Lung microvascular endothelial cell (primary cell): ENCODE measurements around the gene RNFT2. TPM values are rescaled to one million over a fixed set of nuclear protein-coding genes. Genes with fewer than 3 reads are reported as not detected.
"Not testable (repeated sequence)": the region's sequence is repeated elsewhere in the genome, so short reads cannot be mapped to it uniquely, and the experiment has no call there.

Source experiments
- DNase-seq, 2 donors: peaks; one replicate each; pipeline versions ENCODE4 v3.0.0 to v3.0.0-alpha.2; 2010; ENCODE audit warnings: low read depth in 2 of 2
- total RNA-seq: library from RNA; depleted of rRNA; stranded (reverse); fragments of >200 nt; gene quantifications from 2 replicates; pipeline ENCODE4 v1.2.1, GENCODE V29; 2014

The RNFT2 gene
- total RNA-seq, 1 donor from 2014 or later = 0.60 TPM

DNA sequence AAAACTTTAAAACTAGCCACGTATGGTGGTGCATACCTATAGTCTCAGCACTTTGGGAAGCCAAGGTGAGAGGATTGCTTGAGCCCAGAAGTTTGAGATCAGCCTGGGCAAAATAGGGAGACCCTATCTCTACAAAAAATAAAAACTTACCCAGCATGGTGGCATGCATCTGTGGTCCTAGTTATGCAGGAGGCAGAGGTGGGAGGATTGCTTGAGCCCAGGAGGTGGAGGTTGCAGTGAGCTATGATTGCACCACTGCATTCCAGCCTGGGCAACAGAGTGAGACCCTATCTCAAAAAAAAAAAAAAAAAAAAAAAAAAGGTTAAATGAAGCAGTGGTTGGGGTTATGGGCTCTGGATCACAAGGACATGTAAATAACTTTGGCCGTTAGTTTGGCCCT, 4.7 kb downstream of the RNFT2 start:
- not testable (repeated sequence) for DNase-seq

DNA sequence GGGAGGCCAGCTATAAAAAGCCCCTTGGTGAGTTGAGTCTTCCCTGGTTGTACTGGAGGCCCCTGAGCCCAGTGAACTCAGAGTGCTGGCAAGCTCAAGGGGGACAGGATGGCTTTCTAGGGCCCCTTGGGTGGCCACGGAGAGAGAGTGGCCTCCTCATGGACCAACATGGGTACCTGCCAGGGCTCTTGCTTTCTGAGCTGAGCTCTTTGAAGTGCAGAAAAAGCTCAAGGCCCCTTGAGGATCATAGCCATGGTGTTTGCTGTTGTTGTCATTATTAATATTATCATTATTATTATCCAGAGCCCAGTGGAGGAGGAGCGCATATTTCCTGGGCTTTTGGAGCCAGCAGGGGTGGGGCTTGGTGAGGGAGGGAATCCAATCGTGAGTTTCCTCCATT, 6.7 kb downstream of the RNFT2 start:
- no peak for DNase-seq

DNA sequence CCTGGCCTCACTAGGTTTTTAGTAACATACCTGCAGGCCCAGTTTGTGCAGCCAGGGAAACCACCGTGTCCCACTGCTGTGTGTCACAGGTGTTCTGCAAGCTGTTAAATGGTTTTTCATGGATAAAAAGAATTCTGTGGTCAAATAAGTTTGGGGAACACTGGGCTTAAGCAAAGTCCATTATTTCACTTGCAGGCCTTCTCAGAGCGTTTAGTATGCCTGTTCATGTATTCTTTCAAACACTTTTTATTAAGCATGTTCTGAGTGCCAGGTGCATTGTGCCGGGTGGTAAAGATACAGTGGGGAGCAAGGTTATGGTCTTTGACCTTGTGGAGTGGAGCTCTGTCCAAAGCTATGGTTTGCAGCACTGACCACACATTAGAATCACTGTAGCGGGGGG, 7.4 kb downstream of the RNFT2 start:
- DNase-seq = no peak

DNA sequence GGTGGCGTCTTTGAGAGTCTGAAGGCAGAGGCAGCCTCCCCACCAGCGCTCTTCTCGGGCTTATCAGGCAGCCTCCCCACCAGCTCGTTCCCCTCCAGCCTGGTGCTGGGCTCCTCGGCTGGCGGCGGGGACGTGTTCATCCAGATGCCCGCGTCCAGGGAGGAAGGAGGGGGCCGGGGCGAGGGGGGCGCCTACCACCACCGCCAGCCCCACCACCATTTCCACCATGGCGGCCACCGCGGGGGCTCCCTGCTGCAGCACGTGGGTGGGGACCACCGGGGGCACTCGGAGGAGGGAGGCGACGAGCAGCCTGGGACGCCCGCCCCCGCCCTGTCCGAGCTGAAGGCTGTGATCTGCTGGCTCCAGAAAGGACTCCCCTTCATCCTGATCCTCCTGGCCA, 11.8 kb downstream of the RNFT2 start:
- DNase-seq = no peak

DNA sequence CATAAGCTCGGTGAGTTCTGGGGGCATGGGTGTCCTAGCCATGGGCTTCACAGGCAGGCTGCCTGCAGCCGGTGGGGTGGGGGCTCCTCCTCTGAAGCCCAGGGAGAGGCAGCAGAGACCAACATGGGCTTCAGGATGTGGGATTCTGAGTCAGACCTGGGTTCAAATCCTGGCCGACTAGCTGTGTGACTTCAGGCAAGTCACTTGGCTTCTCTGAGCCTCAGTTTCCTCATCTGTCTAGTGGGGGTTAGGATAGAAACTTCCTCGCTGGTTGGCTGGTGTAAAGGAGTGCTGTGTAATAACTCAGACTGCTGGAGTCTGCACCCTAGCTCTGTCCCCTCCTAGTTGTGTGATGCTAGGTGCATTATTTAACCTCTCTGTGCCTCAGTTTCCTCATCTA, 12.2 kb downstream of the RNFT2 start:
- no peak for DNase-seq

DNA sequence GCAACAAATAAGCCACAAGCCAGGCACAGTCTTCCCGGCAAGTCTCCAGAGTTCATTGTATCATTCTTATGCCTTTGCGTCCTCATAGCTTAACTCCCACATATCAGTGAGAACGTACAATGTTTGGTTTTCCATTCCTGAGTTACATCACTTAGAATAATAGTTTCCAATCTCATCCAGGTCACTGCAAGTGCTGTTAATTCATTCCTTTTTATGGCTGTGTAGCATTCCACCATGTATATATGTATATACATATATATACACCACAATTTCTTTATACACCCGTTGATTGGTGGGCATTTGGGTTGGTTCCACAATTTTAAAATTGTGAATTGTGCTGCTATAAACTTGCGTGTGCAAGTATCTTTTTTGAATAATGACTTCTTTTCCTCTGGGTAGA, 16.0 kb downstream of the RNFT2 start:
- not testable (repeated sequence) for DNase-seq

DNA sequence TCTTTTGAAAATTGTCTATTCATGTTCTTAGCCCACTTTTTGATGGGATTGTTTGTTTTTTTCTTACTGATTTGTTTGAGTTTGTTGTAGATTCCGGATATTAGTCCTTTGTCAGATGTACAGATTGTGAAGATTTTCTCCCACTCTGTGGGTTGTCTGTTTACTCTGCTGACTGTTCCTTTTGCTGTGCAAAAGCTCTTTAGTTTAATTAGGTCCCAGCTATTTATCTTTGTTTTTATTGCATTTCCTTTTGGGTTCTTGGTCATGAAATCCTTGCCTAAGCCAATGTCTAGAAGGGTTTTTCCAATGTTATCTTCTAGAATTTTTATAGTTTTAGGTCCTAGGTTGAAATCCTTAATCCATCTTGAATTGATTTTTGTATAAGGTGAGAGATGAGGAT, 16.7 kb downstream of the RNFT2 start:
- not testable (repeated sequence) for DNase-seq

DNA sequence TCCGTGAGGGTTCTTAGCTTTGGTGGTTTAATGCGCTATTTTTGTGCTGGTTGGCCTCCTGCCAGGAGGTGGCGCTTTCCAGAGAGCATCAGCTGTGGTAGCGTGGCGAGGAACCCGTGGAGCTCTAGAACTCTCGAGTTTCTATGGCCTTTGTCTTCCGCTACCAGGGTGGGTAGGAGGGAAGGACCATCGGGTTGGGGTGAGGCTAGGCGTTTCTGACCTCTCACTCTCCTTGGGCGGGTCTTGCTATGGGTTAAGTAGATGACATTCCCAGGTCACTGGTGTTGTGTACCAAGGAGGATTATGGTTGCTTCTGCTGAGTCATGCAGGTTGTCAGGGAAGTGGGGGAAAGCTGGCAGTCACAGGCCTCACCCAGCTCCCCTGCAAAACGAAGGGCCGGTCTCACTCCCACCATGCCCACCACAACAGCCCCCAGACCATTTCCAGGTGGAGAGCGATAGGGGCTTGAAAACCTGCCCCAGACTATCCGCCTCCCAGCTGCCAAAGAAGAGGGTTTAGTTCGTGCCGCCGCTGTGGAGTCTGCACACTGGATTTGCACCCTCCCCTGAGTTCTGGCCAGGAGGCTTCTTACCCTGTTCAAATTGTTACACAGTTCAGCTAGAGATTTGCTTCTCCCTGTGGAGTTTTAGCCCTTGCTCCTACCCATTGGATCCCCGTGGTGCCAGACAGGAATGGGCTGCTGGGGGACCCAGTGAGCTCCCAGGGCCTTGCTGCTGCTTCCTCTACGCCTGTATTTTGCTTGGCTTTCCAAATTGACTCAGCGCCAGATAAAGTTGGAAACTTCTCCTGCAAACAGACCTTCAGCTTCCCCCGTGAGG, 21.9 kb downstream of the RNFT2 start:
- DNase-seq = peak in 1 of 2 donors; percentile 82

DNA sequence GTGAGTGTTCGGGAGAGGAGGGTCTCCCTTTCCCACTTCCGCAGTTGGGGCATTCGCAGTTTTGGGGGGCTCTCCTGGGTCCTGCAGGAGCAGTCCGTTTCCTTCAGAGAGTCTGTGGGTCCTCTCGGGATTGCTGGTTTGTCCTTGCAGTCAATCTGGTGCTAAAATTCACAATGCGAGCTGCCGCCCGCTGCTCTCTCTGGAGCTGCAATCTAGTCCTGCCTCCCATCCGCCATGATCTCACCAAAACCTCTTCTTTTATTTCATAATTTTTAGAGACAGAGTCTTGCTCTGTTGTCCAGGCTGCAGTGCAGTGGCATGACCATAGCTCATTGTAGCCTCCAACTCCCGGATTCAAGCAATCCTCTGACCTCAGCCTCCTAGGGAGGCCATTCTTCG, 22.5 kb downstream of the RNFT2 start:
- no peak for DNase-seq

DNA sequence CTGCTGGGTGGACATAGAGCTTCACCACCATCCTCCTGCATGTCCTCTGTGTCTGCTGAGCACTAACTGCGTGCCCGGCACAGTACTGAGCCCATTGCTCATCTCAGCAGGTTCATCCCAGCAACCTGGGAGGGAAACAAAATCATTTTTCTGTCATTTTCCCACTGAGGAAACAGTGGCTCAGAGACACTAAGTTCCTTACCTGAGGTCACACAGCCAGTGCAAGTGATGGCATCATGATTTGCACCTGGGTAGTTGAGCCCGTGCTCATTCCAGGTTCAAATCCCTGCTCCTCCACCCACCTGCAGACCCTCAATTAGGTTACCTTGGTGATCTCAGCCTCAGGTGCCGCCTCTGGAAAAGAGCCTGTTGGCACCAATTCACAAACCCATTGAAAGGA, 23.4 kb downstream of the RNFT2 start:
- no peak for DNase-seq

DNA sequence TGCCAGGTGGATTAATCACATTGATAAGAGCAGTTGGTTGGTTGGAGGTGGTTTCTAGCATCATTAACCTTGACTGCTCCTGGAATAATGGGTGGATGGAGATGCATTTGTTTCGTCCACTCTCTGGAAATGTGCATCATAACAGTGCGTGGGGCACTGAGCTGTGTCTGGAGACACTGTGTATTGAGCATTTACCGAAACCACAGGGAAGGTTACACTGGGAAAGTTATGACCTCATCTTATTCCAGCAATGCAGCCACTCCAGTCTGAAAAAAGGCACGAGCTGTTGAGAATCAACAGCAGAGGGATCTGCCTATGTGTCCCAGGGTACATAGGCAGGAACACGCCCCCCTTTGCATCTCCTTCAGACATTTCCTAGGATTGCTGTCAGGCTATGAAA, 27.2 kb downstream of the RNFT2 start:
- DNase-seq = no peak

DNA sequence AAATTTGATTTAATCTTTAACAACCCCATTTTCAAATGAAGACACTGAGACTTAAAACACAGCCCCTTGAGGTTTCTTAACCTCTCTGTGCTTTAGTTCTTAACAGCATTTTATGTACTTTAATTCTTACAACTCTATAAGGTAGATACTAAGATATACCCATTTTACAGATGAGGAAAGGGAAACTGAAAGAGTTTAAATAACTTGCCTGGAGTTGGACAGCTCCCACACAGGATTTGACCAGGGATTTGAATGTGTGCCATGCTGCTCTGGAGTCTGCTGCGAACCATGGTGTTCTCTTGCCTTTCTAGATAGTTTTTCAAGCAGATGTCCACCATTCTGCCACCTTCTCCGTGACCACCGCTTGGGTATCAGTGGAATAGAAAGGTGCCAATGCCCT, 28.2 kb downstream of the RNFT2 start:
- DNase-seq = no peak

DNA sequence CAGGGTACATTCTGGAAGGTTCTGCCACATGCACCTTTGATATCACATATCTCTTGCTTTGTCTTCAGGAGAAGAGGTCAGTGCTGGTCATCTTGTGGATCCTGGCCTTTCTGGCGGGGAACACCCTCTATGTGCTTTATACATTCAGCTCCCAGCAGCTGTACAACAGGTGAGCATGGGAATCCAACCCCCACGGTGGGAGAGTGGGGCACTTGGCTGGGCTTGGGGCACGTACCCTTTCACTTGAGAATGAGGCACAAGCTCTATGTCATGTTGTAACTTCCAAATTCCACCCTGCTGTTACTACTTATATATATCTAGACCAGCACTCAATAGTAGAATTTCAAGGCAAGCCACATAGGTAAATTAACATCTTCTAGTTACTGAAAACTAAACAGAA, 28.6 kb downstream of the RNFT2 start:
- DNase-seq = no peak

DNA sequence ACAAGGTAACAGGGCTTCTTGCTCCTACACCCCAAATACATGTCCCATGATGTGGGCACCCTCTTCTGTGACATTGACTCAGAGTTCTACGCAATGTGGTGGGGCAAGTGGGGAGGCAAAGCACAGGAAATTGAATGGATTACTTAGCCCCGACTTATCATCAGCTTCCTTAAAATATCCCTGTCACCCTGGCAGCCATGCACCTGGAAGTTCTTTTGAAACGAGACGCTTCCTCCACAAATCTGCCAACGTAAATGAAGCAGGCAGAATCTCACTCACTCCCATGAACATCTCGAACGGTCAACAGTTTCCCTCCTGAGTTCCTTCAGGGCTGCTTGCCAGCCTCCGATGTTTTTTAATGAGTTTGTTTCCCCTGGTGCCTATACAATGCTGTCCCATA, 33.5 kb downstream of the RNFT2 start:
- no peak for DNase-seq

DNA sequence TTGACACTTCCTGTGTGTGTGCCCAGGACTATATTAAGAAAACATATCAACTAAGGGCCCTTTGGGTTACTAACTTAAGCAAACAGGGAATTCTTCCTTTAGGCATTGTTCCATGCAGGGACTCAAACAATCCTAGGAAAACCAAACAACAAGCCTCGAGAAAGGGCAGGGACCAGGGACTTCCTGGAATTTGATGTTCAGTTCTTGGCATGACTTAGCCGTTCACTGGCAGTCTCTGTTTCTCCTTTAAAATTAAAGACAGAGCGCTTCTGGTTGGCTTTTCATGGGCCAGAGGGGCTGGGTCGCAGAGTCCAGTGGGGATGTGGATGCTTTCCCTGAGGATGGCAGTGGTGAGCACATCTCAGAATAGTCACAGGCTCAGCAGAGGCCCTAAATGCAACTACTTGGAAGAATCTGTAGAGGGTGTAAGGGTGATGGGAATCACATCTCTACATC, 35.2 kb downstream of the RNFT2 start:
- peak; percentile 8 to 13 for DNase-seq

DNA sequence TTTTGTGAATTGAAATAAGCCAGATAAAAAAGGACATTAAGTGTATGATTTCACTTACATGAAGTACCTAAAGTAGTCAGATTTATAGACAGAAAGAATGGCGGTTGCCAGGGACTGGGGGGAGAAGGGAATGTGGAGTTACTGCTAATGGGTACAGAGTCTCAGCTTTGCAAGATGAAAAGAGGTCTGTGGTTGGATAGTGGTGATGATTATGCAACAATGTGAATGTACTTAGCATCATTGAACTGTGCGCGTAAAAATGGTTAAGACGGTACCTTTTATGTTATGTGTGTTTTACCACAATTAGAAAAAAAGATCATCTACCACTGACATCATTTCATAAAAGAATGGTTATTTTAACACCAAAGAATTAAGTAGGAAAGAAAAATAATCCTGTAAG, 35.9 kb downstream of the RNFT2 start:
- DNase-seq = no peak

DNA sequence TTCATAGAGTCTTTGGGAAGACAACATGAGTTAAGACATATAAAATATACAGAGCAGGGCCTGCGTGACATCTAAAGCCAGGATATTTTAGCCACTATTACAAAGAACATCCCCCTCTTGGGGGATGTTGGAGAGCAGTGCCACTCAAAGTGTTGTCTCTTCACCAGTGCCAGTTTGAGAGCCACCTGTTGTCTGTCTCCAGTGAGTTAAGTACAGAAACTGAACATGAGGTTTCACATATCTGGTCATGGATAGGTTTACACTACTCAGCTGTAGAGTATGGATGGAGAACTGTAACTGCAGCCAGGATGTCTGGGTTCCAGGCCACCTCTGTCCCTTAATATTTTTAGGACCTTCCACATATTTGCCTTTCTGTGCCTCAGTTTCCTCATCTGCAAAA, 39.1 kb downstream of the RNFT2 start:
- no peak for DNase-seq

DNA sequence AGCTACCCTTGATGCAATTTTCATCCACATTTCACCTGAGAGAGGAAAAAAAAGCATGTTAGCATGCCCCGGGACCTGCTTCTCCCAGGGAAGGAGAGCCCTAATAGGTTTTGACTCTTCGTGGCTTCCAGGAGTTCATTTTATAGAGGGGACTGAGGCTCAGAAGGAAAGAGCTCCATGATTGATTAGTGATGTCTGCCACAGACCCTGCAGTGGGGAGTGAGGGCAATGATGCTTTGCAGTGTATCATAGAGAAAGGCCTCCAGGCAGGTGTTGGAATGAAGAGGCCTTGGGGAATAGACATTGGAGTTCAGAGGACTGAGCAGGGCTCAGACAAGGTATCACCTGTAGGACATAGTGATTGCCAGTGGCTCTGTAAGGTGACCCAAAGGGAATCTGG, 41.5 kb downstream of the RNFT2 start:
- DNase-seq = no peak

DNA sequence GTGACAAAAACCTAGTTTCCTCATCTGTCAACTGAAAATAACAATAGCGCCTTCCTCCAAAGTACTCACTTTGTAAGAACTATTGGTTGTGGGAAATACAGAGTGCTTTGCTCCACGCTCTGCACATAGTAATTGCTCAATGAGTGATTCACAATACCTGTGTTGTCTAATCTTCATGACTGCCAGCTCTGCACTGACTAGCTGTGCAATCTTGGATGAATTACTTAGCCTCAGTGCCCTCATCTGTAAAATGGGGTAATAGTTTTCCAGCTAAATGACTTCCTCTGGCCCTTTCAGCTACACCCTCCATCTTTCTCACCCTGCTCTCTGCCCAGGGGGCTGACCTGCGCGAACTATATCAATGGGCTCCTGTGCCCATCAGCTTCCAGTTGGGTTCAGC, 42.8 kb downstream of the RNFT2 start:
- no peak for DNase-seq

DNA sequence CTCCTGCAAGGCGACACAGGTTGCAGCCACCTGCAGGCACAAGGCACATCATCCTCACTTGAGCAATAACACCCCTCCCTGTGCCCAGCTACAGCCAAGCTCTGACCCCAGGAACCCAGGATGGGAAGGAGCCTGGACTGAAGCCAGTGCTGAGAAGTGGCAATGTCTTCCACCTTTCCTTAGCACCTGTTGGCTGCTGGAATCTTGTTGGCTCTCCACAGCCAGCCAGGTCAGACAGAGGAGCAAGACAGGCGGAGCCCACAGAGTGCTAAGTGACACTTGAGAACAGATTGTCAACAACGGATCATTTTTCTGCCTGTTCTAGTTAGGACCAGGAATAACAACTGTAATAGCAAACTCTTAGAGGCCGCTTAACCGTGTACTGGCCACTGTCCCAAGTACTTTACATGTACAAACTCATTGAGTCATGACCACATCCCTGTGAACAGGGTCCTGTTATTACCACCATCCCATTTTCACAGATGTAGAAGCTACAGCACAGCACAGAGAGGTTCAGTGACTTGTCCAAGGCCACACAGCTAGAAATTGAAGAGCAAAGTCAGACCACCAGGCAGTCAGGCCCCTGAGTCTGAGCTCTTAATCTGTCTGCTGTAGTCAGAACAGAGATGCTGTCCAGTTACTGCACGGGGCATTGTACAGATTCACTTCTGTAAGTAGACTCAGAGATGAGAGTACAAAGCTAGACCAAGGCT, 45.6 kb downstream of the RNFT2 start:
- DNase-seq = no peak

DNA sequence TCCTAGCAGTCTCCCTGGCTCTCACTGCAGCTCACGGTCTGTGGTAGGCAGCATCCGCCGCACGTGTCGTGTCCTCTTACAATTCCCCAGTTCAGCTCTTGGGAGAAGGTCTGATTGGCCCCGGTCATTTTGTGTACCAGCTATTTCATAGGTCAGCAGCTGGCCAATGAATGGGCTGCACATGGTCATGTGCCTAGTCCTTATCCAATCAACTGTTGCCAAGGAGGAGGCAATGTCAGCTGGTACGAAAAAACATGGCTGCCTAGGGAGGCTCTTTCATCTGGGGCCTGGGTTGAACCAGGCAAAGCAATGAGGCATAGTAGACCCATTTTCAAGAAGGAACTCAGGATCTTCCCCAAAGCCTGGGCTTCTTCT, 46.1 kb downstream of the RNFT2 start:
- DNase-seq = peak in 1 of 2 donors; percentile 12

DNA sequence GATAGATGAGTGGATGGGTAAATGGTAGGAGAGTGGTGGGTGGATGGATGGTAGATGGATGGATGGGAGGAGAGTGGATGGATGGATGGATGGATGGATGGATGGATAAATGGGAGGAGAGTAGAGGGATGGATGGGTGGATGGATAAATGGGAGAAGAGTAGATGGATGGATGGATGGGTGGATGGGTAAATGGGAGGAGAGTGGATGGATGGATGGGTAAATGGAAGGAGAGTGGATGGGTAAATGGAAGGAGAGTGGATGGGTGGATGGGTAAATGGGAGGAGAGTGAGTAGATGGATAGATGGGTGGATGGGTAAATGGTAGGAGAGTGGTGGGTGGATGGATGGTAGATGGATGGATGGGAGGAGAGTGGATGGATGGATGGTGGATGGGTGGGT, 51.4 kb downstream of the RNFT2 start:
- DNase-seq = not testable (repeated sequence)

DNA sequence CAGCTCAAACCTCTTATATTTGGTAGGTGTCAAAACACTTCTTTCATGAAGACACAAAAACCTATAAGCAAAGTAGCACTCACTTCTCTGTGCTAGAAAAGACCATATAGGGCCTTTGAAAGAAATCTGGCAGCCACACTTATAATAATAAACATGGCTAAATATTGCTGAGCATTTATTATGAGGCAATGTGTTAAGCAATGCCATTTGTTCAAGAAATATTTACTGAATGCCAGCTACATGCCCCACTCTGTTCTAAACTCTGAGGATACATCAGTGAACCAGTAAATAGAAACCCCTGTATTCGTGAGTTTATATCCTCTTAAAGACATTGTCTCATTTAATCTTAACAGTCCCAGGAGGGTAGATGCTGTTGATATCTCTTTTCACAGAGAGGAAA, 52.0 kb downstream of the RNFT2 start:
- DNase-seq = no peak
